T-helper 1 cell (primary cell): Measurements from ENCODE around the gene ART5.
A peak's percentile ranks its signal among the peaks of the same experiment; 100 is the strongest.
"Not testable (repeated sequence)": the region's sequence is repeated elsewhere in the genome, so short reads cannot be mapped to it uniquely, and the experiment has no call there.

Experiments used
- DNase-seq, 5 donors: peaks; one replicate each; pipeline ENCODE4 v3.0.0-alpha.2; 2012 to 2020

ART5 gene

DNA sequence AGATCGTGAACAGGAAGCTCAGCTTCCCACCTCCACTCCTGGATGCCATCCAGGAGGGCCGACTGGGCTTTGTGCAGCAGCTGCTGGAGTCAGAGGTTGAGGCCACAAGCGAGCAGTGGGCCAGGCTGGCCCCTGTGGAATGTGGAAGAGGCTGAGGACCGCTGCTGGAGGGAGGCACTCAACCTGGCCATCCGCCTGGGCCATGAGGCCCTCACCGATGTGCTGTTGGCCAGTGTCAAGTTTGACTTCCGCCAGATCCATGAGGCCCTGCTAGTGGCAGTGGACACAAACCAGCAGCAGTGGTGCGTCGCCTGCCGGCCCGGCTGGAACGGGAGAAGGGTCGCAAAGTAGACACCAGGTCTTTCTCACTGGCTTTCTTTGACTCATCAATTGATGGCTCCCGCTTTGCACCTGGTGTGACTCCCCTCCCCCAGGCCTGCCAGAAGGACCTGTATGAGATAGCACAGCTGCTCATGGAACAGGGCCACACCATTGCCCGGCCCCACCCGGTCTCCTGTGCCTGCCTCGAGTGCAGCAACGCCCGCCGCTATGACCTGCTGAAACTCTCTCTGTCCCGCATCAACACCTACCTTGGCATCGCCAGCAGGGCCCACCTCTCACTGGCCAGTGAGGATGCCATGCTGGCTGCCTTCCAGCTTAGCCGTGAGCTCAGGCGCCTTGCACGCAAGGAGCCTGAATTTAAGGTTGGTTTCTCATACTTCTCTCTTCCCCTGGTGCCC lies 24.9 kb downstream of the ART5 start:
- DNase-seq = no peak

DNA sequence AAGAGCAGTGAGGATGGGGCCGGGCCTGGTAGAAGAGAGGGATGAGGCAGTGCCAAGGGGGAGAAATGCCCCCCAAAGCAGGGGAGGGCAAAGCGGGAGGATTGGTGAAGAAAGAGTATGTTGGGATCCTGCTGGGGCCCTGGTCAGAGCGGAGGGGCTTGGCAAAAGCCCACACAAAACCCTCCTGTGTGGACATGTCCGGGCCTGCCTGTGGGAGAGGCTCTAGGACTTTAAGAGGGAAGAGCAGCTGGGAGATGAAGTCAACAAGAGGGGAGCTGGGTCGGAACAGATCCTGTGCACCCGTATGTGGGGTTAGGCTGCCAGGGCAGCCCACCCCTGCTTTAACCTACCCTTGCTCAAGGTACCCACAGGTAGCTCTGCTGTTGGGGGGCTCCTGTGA lies 25.8 kb downstream of the ART5 start:
- DNase-seq = no peak

DNA sequence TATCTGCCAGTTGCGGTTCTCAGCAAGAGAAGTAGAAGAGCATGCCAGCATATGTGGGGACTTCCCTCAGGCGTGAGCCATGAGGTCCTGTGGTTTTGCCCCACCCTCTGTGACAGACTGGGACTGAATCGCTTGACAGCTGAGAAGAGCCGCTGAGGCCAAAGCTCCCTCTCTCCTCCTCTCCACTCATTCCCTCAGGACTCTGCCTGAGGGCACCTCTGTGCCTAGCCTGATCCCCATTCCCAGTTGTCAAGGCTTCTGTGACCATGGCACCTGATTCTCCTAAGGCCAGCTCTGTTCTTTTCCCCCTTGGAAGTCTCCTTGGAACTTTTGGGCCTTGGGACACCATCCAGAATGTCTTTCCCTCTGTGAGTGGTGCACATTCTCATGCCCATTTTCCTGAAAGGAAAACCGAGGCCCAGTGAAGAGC lies 27.0 kb downstream of the ART5 start:
- peak in 2 of 5 donors; percentile 15 to 56 for DNase-seq

DNA sequence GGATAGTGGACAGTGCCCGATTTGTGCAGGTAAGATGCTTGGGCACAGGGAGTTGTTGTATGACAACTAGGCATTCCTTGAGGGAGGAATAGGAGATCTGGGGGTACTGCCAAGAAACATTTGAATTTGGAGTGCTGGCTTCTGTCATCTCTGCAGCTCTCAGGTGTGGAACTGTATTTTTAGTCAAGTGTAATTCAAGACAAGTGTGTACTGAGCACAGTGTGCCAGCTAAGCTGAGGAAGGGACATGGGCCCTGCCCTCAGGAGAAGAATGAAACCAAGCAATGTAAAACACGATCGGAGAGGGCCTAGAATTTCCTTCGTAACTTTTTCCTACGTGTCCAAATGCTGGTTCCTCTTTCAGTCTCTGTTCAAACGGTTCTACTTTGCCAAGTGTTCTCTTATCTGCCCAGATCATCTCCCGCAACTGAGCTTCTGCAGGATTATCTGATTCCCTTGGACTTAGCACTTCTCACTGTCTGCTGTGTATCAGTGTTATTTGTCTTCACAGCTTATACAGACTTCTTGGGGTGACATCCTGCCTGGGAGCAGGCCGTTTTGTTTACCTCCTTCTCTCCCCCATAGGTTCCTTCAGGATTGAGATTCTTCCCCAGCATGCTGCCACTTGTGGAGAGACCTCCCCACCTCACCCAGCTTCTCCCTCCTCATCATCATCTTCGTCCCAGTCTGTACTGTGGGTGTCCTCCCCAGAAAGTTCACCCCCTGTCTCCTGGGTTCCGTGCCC lies 27.6 kb downstream of the ART5 start:
- no peak for DNase-seq

DNA sequence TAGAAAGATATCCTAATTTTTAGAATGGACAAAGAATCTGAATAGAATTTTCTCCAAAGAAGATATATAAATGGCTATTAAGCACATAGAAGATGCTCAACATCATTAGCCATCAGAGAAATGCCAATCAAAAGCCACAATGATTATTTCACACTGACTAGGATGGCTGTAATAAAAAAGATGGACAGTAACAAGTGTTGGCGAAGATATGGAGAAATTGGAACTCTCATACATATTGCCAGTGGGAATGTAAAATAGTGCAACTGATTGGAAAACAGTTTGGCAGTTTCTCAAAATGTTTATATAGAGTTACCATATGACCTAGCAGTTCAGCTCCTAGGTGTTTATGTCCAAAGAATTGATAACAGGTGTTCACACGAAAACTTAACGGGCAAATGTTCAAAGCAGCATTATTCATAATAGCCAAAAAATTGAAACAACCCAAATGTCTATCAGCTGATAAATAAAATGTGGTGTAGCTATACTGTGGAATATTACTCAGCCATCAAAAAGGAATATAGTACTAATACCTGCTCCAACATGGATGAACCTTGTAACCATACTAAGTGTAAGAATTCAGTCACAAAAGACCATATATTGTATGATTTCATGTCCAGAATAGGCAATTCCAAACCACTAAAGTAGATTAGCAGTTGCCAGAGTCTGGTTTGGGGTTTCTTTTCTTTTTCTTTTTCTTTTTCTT lies 29.7 kb downstream of the ART5 start:
- DNase-seq = no peak

DNA sequence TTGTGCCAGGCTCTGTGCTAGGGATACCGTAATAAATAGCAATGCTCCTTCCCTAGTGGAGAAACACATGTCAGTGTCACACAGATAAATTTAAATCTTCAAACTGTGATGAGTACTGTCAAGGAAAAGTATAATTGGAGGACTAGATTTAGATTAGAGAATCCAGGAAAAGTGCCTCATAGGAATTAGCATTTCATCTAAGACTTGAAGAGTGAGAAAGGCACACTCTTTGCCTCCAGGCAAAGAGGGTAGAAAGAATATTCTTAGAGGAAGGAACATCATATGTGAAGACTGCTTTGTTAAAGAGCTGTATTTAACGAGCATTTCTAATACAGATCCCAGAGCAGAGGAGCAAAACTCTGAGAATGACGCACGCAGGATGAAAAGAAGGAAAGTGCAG lies 30.9 kb downstream of the ART5 start:
- DNase-seq = no peak

GRCh38 chr11:3609416-3610265 lies 32.2 kb downstream of the ART5 start:
- peak in 2 of 5 donors; percentile 17 to 32 for DNase-seq

DNA sequence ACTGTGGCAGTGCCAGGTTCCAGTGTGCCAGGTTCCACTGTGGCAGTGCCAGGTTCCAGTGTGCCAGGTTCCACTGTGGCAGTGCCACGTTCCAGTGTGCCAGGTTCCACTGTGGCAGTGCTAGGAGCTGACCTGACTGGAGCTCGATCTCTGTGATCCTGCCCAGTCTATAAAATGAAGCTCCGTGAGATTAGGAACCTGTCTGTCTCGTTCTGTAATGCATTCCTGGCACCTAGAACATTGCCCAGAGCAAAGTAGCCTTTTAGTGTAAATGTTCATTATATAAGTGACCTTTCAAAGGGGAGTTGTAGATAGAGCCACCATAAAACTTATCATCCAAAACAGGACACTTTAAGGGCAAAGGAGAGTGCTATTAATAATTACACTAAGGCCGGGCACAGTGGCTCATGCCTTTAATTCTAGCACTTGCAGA lies 36.0 kb downstream of the ART5 start:
- no peak for DNase-seq

DNA sequence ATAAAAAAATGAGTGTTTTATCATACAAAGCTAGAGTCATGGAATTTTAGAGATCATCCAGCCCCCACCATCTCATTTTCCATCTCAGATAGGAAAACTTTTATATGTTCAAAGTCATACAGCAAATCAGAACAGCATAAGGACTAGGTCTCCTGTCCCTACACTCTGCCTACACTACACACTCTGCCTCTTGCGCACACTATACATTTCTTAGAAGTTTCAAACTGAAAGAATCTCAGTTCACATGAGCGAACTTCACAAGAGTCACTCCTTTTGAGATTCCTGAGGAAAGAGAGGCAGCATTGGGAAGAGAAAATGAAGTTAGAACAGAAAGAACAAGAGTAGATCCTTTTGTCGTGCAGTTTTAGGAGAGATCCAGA lies 36.5 kb downstream of the ART5 start:
- DNase-seq = no peak

DNA sequence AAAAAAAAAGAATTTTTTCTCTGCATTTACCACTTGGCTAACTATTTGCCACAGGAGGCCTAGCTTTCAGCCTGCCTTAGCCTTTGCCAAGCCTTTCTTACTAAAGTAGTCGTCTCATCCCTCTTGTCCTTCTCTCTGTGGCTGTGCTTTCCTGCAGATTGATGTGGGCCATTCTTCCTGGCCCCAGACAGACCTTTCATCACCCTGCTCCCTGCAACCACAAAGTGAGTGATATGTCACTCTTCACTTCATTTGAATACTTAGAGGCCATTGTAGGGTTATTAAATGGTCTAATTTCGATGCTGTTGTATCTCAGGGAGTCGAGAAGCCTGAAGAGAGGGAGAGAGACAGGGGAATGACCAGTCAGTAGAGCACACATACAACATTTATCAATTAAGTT lies 37.6 kb downstream of the ART5 start:
- no peak for DNase-seq

- not testable (repeated sequence) for DNase-seq
Observed at GRCh38 chr11:3600201-3600600, 41.6 kb downstream of the ART5 start.

- DNase-seq = not testable (repeated sequence)
Observed at GRCh38 chr11:3597743-3598142, 44.0 kb downstream of the ART5 start.

DNA sequence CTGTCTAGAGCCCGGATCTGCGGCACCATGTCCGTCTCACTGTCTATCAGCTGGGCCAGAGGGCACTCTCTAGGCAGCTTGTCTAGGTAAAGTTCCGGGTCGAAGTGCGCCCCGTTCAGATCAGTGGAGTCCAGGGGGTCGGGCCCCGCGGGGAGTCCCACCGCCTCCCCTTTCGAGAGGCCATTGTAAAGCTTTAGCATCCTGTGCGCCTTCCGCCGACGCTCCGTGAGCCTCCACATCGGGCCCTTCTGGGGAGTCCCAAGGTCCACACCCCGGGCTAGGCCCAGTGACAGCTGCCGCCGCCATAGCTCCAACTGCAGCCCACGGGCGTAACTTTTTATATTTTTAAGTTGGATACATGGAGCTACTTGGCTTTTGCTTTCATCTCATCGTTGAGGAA lies 50.5 kb downstream of the ART5 start:
- not testable (repeated sequence) for DNase-seq

- DNase-seq = not testable (repeated sequence)
Observed at GRCh38 chr11:3590193-3590592, 51.6 kb downstream of the ART5 start.

DNA sequence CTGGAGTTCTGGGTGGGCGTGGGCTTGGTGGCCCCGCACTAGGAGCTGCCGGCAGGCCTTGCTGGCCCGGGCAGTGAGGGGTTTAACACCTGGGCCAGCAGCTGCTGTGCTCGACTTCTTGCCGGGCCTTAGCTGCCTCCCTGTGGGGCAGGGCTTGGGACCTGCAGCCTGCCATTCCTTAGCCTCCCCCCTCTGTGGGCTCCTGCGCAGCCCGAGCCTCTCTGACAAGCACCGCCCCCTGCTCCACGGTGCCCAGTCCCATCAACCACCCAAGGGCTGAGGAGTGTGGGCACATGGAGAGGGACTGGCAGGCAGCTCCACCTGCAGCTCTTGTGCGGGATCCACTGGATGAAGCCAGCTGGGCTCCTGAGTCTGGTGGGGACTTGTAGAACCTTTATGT lies 53.0 kb downstream of the ART5 start:
- not testable (repeated sequence) for DNase-seq
